G401.6 (cell line): ENCODE results near the gene TUFT1.
"Not testable (repeated sequence)": the region's sequence is repeated elsewhere in the genome, so short reads cannot be mapped to it uniquely, and the experiment has no call there.

ENCODE experiments used
- FAIRE-seq: peaks from 2 replicates; lab custom pipeline; 2012; peaks lifted over from hg19 to GRCh38; lab: Jason Lieb, UNC

TUFT1 gene

GRCh38 chr1:151512801-151513625 is 27.1 kb upstream of the TUFT1 start:
- FAIRE-seq = no peak

- FAIRE-seq = no peak
Measured at GRCh38 chr1:151513626-151514121, 26.4 kb upstream of the TUFT1 start.

- FAIRE-seq = no peak
Measured at GRCh38 chr1:151514366-151514765, 25.7 kb upstream of the TUFT1 start.

GRCh38 chr1:151515265-151515664 is 24.8 kb upstream of the TUFT1 start:
- FAIRE-seq = no peak

- no peak for FAIRE-seq
Measured at GRCh38 chr1:151516031-151516511, 24.0 kb upstream of the TUFT1 start.

GRCh38 chr1:151518431-151518830 is 21.7 kb upstream of the TUFT1 start:
- FAIRE-seq = no peak

GRCh38 chr1:151518936-151519335 is 21.2 kb upstream of the TUFT1 start:
- no peak for FAIRE-seq

GRCh38 chr1:151519667-151520066 is 20.4 kb upstream of the TUFT1 start:
- FAIRE-seq = no peak

GRCh38 chr1:151520359-151520758 is 19.8 kb upstream of the TUFT1 start:
- FAIRE-seq = no peak

- FAIRE-seq = not testable (repeated sequence)
Measured at GRCh38 chr1:151522427-151522826, 17.7 kb upstream of the TUFT1 start.

GRCh38 chr1:151523326-151523725 is 16.8 kb upstream of the TUFT1 start:
- no peak for FAIRE-seq

GRCh38 chr1:151524736-151525135 is 15.4 kb upstream of the TUFT1 start:
- no peak for FAIRE-seq

- FAIRE-seq = no peak
Measured at GRCh38 chr1:151526735-151527525, 13.2 kb upstream of the TUFT1 start.

- no peak for FAIRE-seq
Measured at GRCh38 chr1:151529211-151529702, 10.9 kb upstream of the TUFT1 start.

GRCh38 chr1:151529781-151530180 is 10.3 kb upstream of the TUFT1 start:
- no peak for FAIRE-seq

- FAIRE-seq = no peak
Measured at GRCh38 chr1:151530461-151530860, 9.6 kb upstream of the TUFT1 start.

GRCh38 chr1:151533870-151534269 is 6.2 kb upstream of the TUFT1 start:
- no peak for FAIRE-seq

GRCh38 chr1:151534662-151535278 is 5.3 kb upstream of the TUFT1 start:
- peak; percentile 82 for FAIRE-seq

GRCh38 chr1:151535326-151536271 is 4.5 kb upstream of the TUFT1 start:
- no peak for FAIRE-seq

GRCh38 chr1:151536499-151536898 is 3.6 kb upstream of the TUFT1 start:
- FAIRE-seq = no peak

GRCh38 chr1:151537112-151537511 is 3.0 kb upstream of the TUFT1 start:
- FAIRE-seq = no peak
